Renal pelvis (tissue), 4 donors: ENCODE measurements around the gene ATP5IF1. TPM values are rescaled to one million over a fixed set of nuclear protein-coding genes. Genes with fewer than 3 reads are reported as not detected.

Experiments
- DNase-seq: peaks from one replicate; pipeline ENCODE4 v3.0.0-alpha.2; 2013
- polyA plus RNA-seq, 3 donors: library from polyadenylated mRNA; unstranded; fragments of 120-200 nt; gene quantifications; one replicate each; pipeline ENCODE4 v1.2.1, GENCODE V29; 2013; ENCODE audit not compliant: insufficient read length in 3 of 3

ATP5IF1 gene
- polyA plus RNA-seq, 3 donors: 311 to 370 (median 334) TPM

- DNase-seq: no peak
Observed at GRCh38 chr1:28257736-28258135, 21.8 kb downstream of the ATP5IF1 start.

GRCh38 chr1:28258628-28259251 lies 22.8 kb downstream of the ATP5IF1 start:
- DNase-seq: no peak

- DNase-seq: peak; percentile 98
Observed at GRCh38 chr1:28259252-28259933, 23.5 kb downstream of the ATP5IF1 start, which contains the start of gene SESN2. Gene SESN2, plus strand, starts transcription at chr1:28259518. Its CDS starts 330 bp downstream, at chr1:28259848.

GRCh38 chr1:28259934-28260802 lies 24.2 kb downstream of the ATP5IF1 start:
- peak; percentile 87 for DNase-seq

GRCh38 chr1:28260803-28261174 lies 24.9 kb downstream of the ATP5IF1 start:
- DNase-seq: no peak

- DNase-seq: no peak
Observed at GRCh38 chr1:28264897-28265296, 29.0 kb downstream of the ATP5IF1 start.

GRCh38 chr1:28265577-28265976 lies 29.7 kb downstream of the ATP5IF1 start:
- DNase-seq: no peak

GRCh38 chr1:28266920-28267322 lies 31.0 kb downstream of the ATP5IF1 start:
- no peak for DNase-seq

GRCh38 chr1:28267633-28268032 lies 31.7 kb downstream of the ATP5IF1 start:
- no peak for DNase-seq

GRCh38 chr1:28269529-28269928 lies 33.6 kb downstream of the ATP5IF1 start:
- DNase-seq: no peak

- no peak for DNase-seq
Observed at GRCh38 chr1:28272215-28272852, 36.4 kb downstream of the ATP5IF1 start.

- DNase-seq: no peak
Observed at GRCh38 chr1:28273216-28273860, 37.4 kb downstream of the ATP5IF1 start.

- DNase-seq: no peak
Observed at GRCh38 chr1:28278763-28279162, 42.8 kb downstream of the ATP5IF1 start.

GRCh38 chr1:28279721-28280120 lies 43.8 kb downstream of the ATP5IF1 start:
- no peak for DNase-seq

GRCh38 chr1:28280501-28280900 lies 44.6 kb downstream of the ATP5IF1 start:
- DNase-seq: no peak

GRCh38 chr1:28280977-28281381 lies 45.1 kb downstream of the ATP5IF1 start:
- DNase-seq: no peak

GRCh38 chr1:28281608-28282425 lies 45.9 kb downstream of the ATP5IF1 start:
- DNase-seq: no peak

GRCh38 chr1:28282426-28283407 lies 46.8 kb downstream of the ATP5IF1 start:
- no peak for DNase-seq

- DNase-seq: no peak
Observed at GRCh38 chr1:28286111-28286510, 50.2 kb downstream of the ATP5IF1 start.
